ENCODE data around the gene SYTL2.
A peak's percentile ranks its signal among the peaks of the same experiment; 100 is the strongest.

SYTL2 gene

GRCh38 chr11:85749287-85749834, 61.6 kb downstream of the SYTL2 start:
- Mint-ChIP-seq H3K27ac (no peak overlapping the region), H3K27me3 (no peaks in the 10 kb centered on the region), H3K4me1 (peaks cover 82% of the 10 kb centered on the region)

GRCh38 chr11:85748455-85748891, 62.5 kb downstream of the SYTL2 start:
- no peak for ATAC-seq
- Mint-ChIP-seq H3K27ac (no peak overlapping the region), H3K4me1 (peaks cover 82% of the 10 kb centered on the region), H3K9me3 (peaks cover 0 to 3% of the 10 kb centered on the region in 2 donors), H3K4me3 (no peak overlapping the region), H3K27me3 (no peaks in the 10 kb centered on the region)
- no peak for DNase-seq

More at GRCh38 chr11:85749287-85749834, 61.6 kb downstream of the SYTL2 start:
- ATAC-seq (no peak), DNase-seq (no peak)
- peak overlapping the region in 1 of 2 donors; percentile 0 for H3K4me3 Mint-ChIP-seq
- H3K9me3 Mint-ChIP-seq, result peaks cover 0 to 3% of the 10 kb centered on the region in 2 donors

- Mint-ChIP-seq H3K4me3 (no peak overlapping the region), H3K4me1 (peaks cover 74% of the 10 kb centered on the region), H3K27ac (no peak overlapping the region), H3K27me3 (no peaks in the 10 kb centered on the region), H3K9me3 (no peaks in the 10 kb centered on the region)
- DNase-seq, result no peak
- ATAC-seq, result no peak
Observed at GRCh38 chr11:85746670-85747069, 64.3 kb downstream of the SYTL2 start.

- Mint-ChIP-seq H3K9me3 (no peaks in the 10 kb centered on the region), H3K27me3 (no peaks in the 10 kb centered on the region), H3K4me3 (no peak overlapping the region), H3K27ac (peak overlapping the region; percentile 8 to 37), H3K4me1 (peaks cover 73% of the 10 kb centered on the region)
- ATAC-seq (no peak), DNase-seq (no peak)
Observed at GRCh38 chr11:85745626-85746025, 65.3 kb downstream of the SYTL2 start.

GRCh38 chr11:85742873-85743275, 68.1 kb downstream of the SYTL2 start:
- ATAC-seq, result peak; percentile 85
- peaks cover 70% of the 10 kb centered on the region for H3K4me1 Mint-ChIP-seq
- peak overlapping the region; percentile 59 to 86 for H3K27ac Mint-ChIP-seq
- H3K4me3 Mint-ChIP-seq, result peak overlapping the region; percentile 2 to 12
- no peaks in the 10 kb centered on the region for H3K9me3 Mint-ChIP-seq
- no peak for DNase-seq
- H3K27me3 Mint-ChIP-seq, result no peaks in the 10 kb centered on the region

GRCh38 chr11:85742348-85742747, 68.6 kb downstream of the SYTL2 start:
- DNase-seq (no peak), ATAC-seq (no peak)
- H3K9me3 Mint-ChIP-seq, result no peaks in the 10 kb centered on the region
- no peak overlapping the region for H3K27ac Mint-ChIP-seq
- no peaks in the 10 kb centered on the region for H3K27me3 Mint-ChIP-seq
- H3K4me3 Mint-ChIP-seq, result no peak overlapping the region
- H3K4me1 Mint-ChIP-seq, result peaks cover 70% of the 10 kb centered on the region

- Mint-ChIP-seq H3K4me1 (peaks cover 62% of the 10 kb centered on the region), H3K27ac (no peak overlapping the region), H3K9me3 (no peaks in the 10 kb centered on the region), H3K4me3 (no peak overlapping the region), H3K27me3 (no peaks in the 10 kb centered on the region)
- ATAC-seq, result no peak
- no peak for DNase-seq
Observed at GRCh38 chr11:85740481-85741400, 70.2 kb downstream of the SYTL2 start.

- Mint-ChIP-seq H3K4me3 (peak overlapping the region in 1 of 2 donors; percentile 39), H3K9me3 (no peaks in the 10 kb centered on the region), H3K27ac (peak overlapping the region in 1 of 2 donors; percentile 22), H3K27me3 (no peaks in the 10 kb centered on the region), H3K4me1 (peaks cover 43% of the 10 kb centered on the region)
- ATAC-seq, result peak; percentile 85
- DNase-seq, result peak in 1 of 2 donors; percentile 24
Observed at GRCh38 chr11:85737738-85738137, 73.2 kb downstream of the SYTL2 start.

GRCh38 chr11:85735876-85736460, 75.0 kb downstream of the SYTL2 start:
- ATAC-seq (no peak), DNase-seq (no peak)
- Mint-ChIP-seq H3K9me3 (no peaks in the 10 kb centered on the region), H3K4me1 (peaks cover 33% of the 10 kb centered on the region), H3K27ac (no peak overlapping the region), H3K4me3 (no peak overlapping the region), H3K27me3 (no peaks in the 10 kb centered on the region)

- DNase-seq (no peak), ATAC-seq (no peak)
- Mint-ChIP-seq H3K9me3 (no peaks in the 10 kb centered on the region), H3K4me3 (no peak overlapping the region), H3K27ac (no peak overlapping the region), H3K4me1 (peaks cover 8% of the 10 kb centered on the region), H3K27me3 (no peaks in the 10 kb centered on the region)
Observed at GRCh38 chr11:85732965-85733364, 78.0 kb downstream of the SYTL2 start.

GRCh38 chr11:85726381-85726780, 84.6 kb downstream of the SYTL2 start:
- H3K4me3 Mint-ChIP-seq, result no peak overlapping the region
- no peaks in the 10 kb centered on the region for H3K4me1 Mint-ChIP-seq
- no peaks in the 10 kb centered on the region for H3K27me3 Mint-ChIP-seq
- H3K27ac Mint-ChIP-seq, result no peak overlapping the region
- no peak for DNase-seq
- no peaks in the 10 kb centered on the region for H3K9me3 Mint-ChIP-seq
- ATAC-seq, result no peak

- no peak overlapping the region for H3K27ac Mint-ChIP-seq
Observed at GRCh38 chr11:85725510-85726258, 85.3 kb downstream of the SYTL2 start.

GRCh38 chr11:85724748-85725465, 86.0 kb downstream of the SYTL2 start:
- ATAC-seq (no peak), DNase-seq (no peak)
- Mint-ChIP-seq H3K27ac (no peak overlapping the region), H3K9me3 (no peaks in the 10 kb centered on the region), H3K27me3 (no peaks in the 10 kb centered on the region), H3K4me1 (no peaks in the 10 kb centered on the region), H3K4me3 (no peak overlapping the region)

More at GRCh38 chr11:85725510-85726258, 85.3 kb downstream of the SYTL2 start:
- Mint-ChIP-seq H3K4me3 (no peak overlapping the region), H3K9me3 (no peaks in the 10 kb centered on the region), H3K4me1 (no peaks in the 10 kb centered on the region), H3K27me3 (no peaks in the 10 kb centered on the region)
- ATAC-seq, result no peak
- no peak for DNase-seq

GRCh38 chr11:85723088-85723487, 87.9 kb downstream of the SYTL2 start:
- H3K4me1 Mint-ChIP-seq, result peaks cover 4% of the 10 kb centered on the region
- no peak overlapping the region for H3K4me3 Mint-ChIP-seq
- H3K27ac Mint-ChIP-seq, result no peak overlapping the region
- H3K27me3 Mint-ChIP-seq, result no peaks in the 10 kb centered on the region
- DNase-seq (no peak), ATAC-seq (no peak)
- H3K9me3 Mint-ChIP-seq, result no peaks in the 10 kb centered on the region

- no peak for DNase-seq
- ATAC-seq, result no peak
- Mint-ChIP-seq H3K27ac (no peak overlapping the region), H3K4me3 (no peak overlapping the region), H3K9me3 (no peaks in the 10 kb centered on the region), H3K27me3 (no peaks in the 10 kb centered on the region), H3K4me1 (peaks cover 14% of the 10 kb centered on the region)
Observed at GRCh38 chr11:85721191-85721590, 89.8 kb downstream of the SYTL2 start.
